Cardiac fibroblast (primary cell): ENCODE results near the gene ZNF236.

ENCODE experiments used
- DNase-seq, 2 donors: peaks; one replicate each; pipeline versions ENCODE4 v3.0.0 to v3.0.0-alpha.2; 2010; ENCODE audit warnings: low read depth in 2 of 2
- H3K4me3 ChIP-seq, 2 donors: replicated peaks in 1 of 2; 1 replicate in 1 of 2; 2 replicates in 1 of 2; pipeline ENCODE4 v1.5.1; 2011; ENCODE audit warnings: low read depth in 2 of 2, low read length in 2 of 2, mild to moderate bottlenecking in 2 of 2, moderate library complexity in 1 of 2
- CTCF ChIP-seq: IDR thresholded peaks from one replicate; pipeline ENCODE4 v1.5.1; 2011; ENCODE audit warnings: low read depth, mild to moderate bottlenecking, low read length, inconsistent platforms

Gene ZNF236

GRCh38 chr18:76991021-76991688 is 168.8 kb downstream of the ZNF236 start:
- no peak for TF ChIP-seq CTCF
- DNase-seq: no peak
- H3K4me3 ChIP-seq: no peak overlapping the region

DNA sequence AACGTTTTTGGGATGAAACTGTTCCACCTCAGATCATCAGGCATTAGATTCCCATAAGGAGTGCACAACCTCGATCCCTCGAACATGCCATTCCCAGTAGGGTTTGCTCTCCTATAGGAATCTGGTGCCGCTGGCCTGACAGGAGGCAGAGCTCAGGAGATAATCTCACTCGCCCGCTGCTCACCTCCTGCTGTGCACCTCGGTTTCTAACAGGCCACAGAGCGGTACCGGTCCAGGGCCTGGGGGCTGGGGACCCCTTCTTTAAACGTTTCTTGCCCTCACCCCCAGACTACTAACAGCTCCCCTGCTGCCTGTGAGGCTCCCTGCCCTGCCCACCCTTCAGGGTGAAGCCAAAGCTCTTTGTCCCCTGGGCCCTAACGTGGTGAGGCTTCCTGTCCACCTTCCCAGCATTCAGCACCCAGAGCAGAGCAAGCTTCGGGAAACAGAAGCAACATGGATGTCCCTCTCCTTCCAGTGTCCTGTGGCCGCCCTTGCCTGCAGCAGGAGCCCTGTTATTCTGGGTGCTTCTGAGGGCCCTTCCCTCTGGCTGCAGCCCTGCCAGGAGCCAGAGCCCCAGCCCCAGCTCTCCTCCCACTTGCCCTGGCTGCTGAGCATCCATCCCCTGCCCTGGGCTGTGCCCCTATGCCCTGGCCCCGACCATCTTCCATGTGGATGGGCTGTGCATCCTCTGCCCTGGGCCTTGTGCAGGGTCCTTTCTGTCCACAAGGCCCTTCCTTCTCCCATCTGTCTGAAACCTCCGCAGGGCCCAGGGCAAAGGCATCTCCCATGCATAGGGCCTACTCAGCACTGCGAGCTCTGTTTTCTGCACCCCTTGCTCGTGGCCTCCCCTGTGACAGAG is 170.1 kb downstream of the ZNF236 start:
- no peak for DNase-seq
- H3K4me3 ChIP-seq: no peak overlapping the region
- TF ChIP-seq CTCF: no peak

- no peak for DNase-seq
- no peak for TF ChIP-seq CTCF
- no peak overlapping the region for H3K4me3 ChIP-seq
Observed at GRCh38 chr18:76993085-76993382, 170.7 kb downstream of the ZNF236 start.

GRCh38 chr18:76993573-76993972 is 171.2 kb downstream of the ZNF236 start:
- DNase-seq: no peak
- no peak for TF ChIP-seq CTCF
- no peak overlapping the region for H3K4me3 ChIP-seq

DNA sequence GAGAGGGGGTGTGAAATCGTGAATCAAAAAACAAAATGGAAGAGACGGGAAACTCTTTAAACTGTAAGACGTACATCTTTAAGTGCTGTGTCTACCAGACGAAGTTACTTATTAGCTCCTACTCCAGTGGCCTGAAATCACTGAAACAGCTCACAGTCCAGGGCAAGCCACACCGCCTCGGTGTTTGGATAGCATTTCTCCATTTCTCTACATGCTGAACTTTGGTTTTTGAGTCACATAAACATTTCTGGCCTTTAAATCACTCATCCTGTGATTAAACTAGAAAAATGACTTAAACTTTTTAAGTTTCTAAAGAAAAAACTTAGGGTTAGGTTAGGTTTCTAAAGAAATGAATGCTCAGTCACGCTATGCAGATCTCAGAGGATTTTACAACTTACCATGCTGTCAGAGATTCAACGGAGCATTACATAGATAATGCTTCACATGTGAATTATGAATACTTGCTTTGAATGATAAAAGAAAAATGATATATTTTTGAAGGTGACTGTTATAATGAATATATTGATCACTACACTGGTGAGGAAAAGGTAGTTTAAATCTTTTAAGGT is 171.8 kb downstream of the ZNF236 start:
- no peak overlapping the region for H3K4me3 ChIP-seq
- DNase-seq: no peak
- no peak for TF ChIP-seq CTCF

DNA sequence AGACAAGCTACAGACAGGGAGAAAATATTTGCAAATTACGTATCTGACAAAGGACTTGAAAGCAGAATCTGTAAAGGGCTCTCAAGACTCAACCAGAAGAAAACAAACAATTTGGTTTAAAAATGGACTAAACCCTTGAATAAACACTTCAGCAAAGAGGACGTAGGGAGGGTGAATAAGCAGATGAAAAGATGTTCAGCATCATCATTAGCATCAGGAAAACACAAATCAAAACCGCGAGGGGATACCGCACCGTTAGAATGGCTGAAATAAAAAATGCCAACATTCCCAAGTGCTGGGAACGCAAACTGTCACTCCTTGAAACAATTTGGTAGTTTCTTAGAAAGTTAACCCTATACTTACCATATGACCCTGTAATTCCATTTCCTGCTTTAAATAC is 173.5 kb downstream of the ZNF236 start:
- no peak overlapping the region for H3K4me3 ChIP-seq
- no peak for TF ChIP-seq CTCF
- DNase-seq: no peak
